A673 (cell line): ENCODE results near the gene FPR1.

Experiments
- CTCF ChIP-seq: fragments of 300-800, 200-600 bp; sonication (generic); conservative IDR thresholded peaks from 2 replicates; pipeline ENCODE4 v1.5.1; 2017; ENCODE audit warnings: low read depth, mild to moderate bottlenecking, antibody characterized with exemption, low read length, moderate library complexity, mixed read lengths
- EZH2 ChIP-seq: fragments of 200-600 bp; sonication (generic); IDR thresholded peaks from 2 replicates; pipeline ENCODE4 v1.6.1; 2017; ENCODE audit warnings: borderline replicate concordance, low read depth, mild to moderate bottlenecking, mixed read lengths, antibody characterized with exemption, low read length; ENCODE audit not compliant: poor library complexity, severe bottlenecking

- no peak for TF ChIP-seq CTCF
- no peak for TF ChIP-seq EZH2
Measured at GRCh38 chr19:51800473-51801244, 49.0 kb upstream of the FPR1 start.
